Neural cell (in vitro differentiated cells): Measurements from ENCODE around the gene VASN. TPM values are rescaled to one million over a fixed set of nuclear protein-coding genes. Genes with fewer than 3 reads are reported as not detected.

Experiments
- H2AFZ ChIP-seq: fragments of 200-600, 300-800 bp; sonication (generic), shearing (Covaris generic); 2 replicates; pipeline ENCODE4 v1.6.0; 2014; ENCODE audit warnings: low read depth, mild to moderate bottlenecking, antibody characterized with exemption, low read length, moderate library complexity
- H3F3A ChIP-seq: fragments of 200-600 bp; shearing (Covaris generic); 2 replicates; pipeline ENCODE4 v1.6.1; 2016; ENCODE audit warnings: mild to moderate bottlenecking, moderate library complexity, mixed read lengths, antibody characterized with exemption, low read length; ENCODE audit not compliant: insufficient read depth, poor library complexity, severe bottlenecking
- H3K27ac ChIP-seq: fragments of 200-600, 300-800 bp; sonication (generic), shearing (Covaris generic); 2 replicates; pipeline ENCODE4 v1.5.1; 2014; ENCODE audit warnings: mild to moderate bottlenecking, low read length, moderate library complexity
- H3K27me3 ChIP-seq: fragments of 300-800, 200-600 bp; sonication (generic), shearing (Covaris generic); 2 replicates; pipeline ENCODE4 v1.6.0; 2014; ENCODE audit warnings: mild to moderate bottlenecking, low read depth, low read length, moderate library complexity; ENCODE audit not compliant: insufficient read depth
- H3K36me3 ChIP-seq: fragments of 300-800, 200-600 bp; sonication (generic), shearing (Covaris generic); 2 replicates; pipeline ENCODE4 v1.5.1; 2014; ENCODE audit warnings: mild to moderate bottlenecking, antibody characterized with exemption, low read length, moderate library complexity; ENCODE audit not compliant: insufficient read depth
- H3K4me2 ChIP-seq: fragments of 300-800, 200-600 bp; sonication (generic), shearing (Covaris generic); 2 replicates; pipeline ENCODE4 v1.6.0; 2014; ENCODE audit warnings: mild to moderate bottlenecking, low read length
- H3K4me3 ChIP-seq: fragments of 300-800, 200-600 bp; sonication (generic), shearing (Covaris generic); 2 replicates; pipeline ENCODE4 v1.5.1; 2014; ENCODE audit warnings: mild to moderate bottlenecking, low read length, moderate library complexity
- H3K79me2 ChIP-seq: fragments of 200-600 bp; shearing (Covaris generic); replicated peaks from 2 replicates; pipeline ENCODE4 v1.6.0; 2014; ENCODE audit warnings: mild to moderate bottlenecking, low read length, moderate library complexity; ENCODE audit not compliant: insufficient read depth
- H3K9ac ChIP-seq: fragments of 300-800, 200-600 bp; sonication (generic), shearing (Covaris generic); 2 replicates; pipeline ENCODE4 v1.6.1; 2016; ENCODE audit warnings: mild to moderate bottlenecking, low read length, mixed read lengths
- H3K9me2 ChIP-seq: fragments of 200-600 bp; shearing (Covaris generic); 2 replicates; pipeline ENCODE4 v1.6.1; 2016; ENCODE audit warnings: mild to moderate bottlenecking, low read length, mixed read lengths; ENCODE audit not compliant: insufficient read depth
- H3K9me3 ChIP-seq: fragments of 200-600, 300-800 bp; sonication (generic), shearing (Covaris generic); 2 replicates; pipeline ENCODE4 v1.6.1; 2016; ENCODE audit warnings: mild to moderate bottlenecking, mixed run types, low read length, moderate library complexity, mixed read lengths
- H4K20me1 ChIP-seq: fragments of 200-600 bp; shearing (Covaris generic); 2 replicates; pipeline ENCODE4 v1.6.1; 2016; ENCODE audit warnings: mild to moderate bottlenecking, mixed run types; ENCODE audit not compliant: insufficient read depth
- CTCF ChIP-seq: fragments of 450-650 bp; IDR thresholded peaks from 2 replicates; pipeline ENCODE4 v1.5.1; 2014; ENCODE audit warnings: antibody characterized with exemption, mild to moderate bottlenecking, moderate library complexity; ENCODE audit not compliant: poor library complexity, severe bottlenecking
- EP300 ChIP-seq: fragments of 450-650 bp; conservative IDR thresholded peaks from 2 replicates; pipeline ENCODE4 v1.6.1; 2014; ENCODE audit warnings: antibody characterized with exemption, mild to moderate bottlenecking, moderate library complexity; ENCODE audit not compliant: poor library complexity, severe bottlenecking
- EZH2 ChIP-seq: fragments of 200-600, 300-800 bp; shearing (Covaris generic), sonication (generic); IDR thresholded peaks from 2 replicates; pipeline ENCODE4 v1.6.1; 2014; ENCODE audit warnings: antibody characterized with exemption, low read length, borderline replicate concordance, mild to moderate bottlenecking; ENCODE audit not compliant: insufficient read depth, poor library complexity, severe bottlenecking
- MXI1 ChIP-seq: fragments of 450-650 bp; conservative IDR thresholded peaks from 2 replicates; pipeline ENCODE4 v1.6.1; 2014; ENCODE audit warnings: antibody characterized with exemption, mild to moderate bottlenecking; ENCODE audit not compliant: poor library complexity, severe bottlenecking
- POLR2AphosphoS5 ChIP-seq: IDR thresholded peaks from 2 replicates; pipeline ENCODE4 v1.6.1; 2012
- RAD21 ChIP-seq: fragments of 450-650 bp; conservative IDR thresholded peaks from 2 replicates; pipeline ENCODE4 v1.6.1; 2014; ENCODE audit warnings: antibody characterized with exemption, mild to moderate bottlenecking, moderate library complexity
- REST ChIP-seq: IDR thresholded peaks from 2 replicates; pipeline ENCODE4 v1.6.1; 2012; ENCODE audit warnings: borderline replicate concordance
- SMC3 ChIP-seq: fragments of 450-650 bp; conservative IDR thresholded peaks from 2 replicates; pipeline ENCODE4 v1.6.1; 2014; ENCODE audit warnings: antibody characterized with exemption, mild to moderate bottlenecking, moderate library complexity; ENCODE audit not compliant: poor library complexity
- TAF1 ChIP-seq: IDR thresholded peaks from 2 replicates; pipeline ENCODE4 v1.6.1; 2012; ENCODE audit warnings: low read depth
- polyA plus RNA-seq: library from polyadenylated mRNA; depleted of rRNA; stranded (reverse); fragments of >200 nt; gene quantifications from 2 replicates; pipeline ENCODE4 v1.2.3, GENCODE V29; 2014

Gene VASN
- polyA plus RNA-seq, 1 donor from 2014 or later = 0.57 TPM

GRCh38 chr16:4408323-4408690, 36.7 kb downstream of the VASN start:
- Histone ChIP-seq H3K9me3 (no peaks in the 10 kb centered on the region), H3K36me3 (no peaks in the 10 kb centered on the region), H3K4me2 (no peak overlapping the region), H3K79me2 (no peaks in the 10 kb centered on the region), H3K27ac (no peak overlapping the region), H3F3A (no peaks in the 10 kb centered on the region), H4K20me1 (no peaks in the 10 kb centered on the region), H3K27me3 (no peaks in the 10 kb centered on the region), H3K9ac (no peak overlapping the region), H2AFZ (no peak overlapping the region), H3K9me2 (no peaks in the 10 kb centered on the region), H3K4me3 (no peak overlapping the region)
- no peak for TF ChIP-seq CTCF
- TF ChIP-seq EP300 = no peak
- TF ChIP-seq RAD21 = no peak
- TF ChIP-seq REST = no peak
- TF ChIP-seq SMC3 = no peak
- no peak for TF ChIP-seq EZH2
- no peak for TF ChIP-seq TAF1
- TF ChIP-seq POLR2AphosphoS5 = no peak
- TF ChIP-seq MXI1 = no peak

GRCh38 chr16:4409081-4409932, 37.7 kb downstream of the VASN start:
- H3K36me3 ChIP-seq = no peaks in the 10 kb centered on the region
- H3K27me3 ChIP-seq = no peaks in the 10 kb centered on the region
- no peaks in the 10 kb centered on the region for H3K9me3 ChIP-seq
- H4K20me1 ChIP-seq = no peaks in the 10 kb centered on the region
- peaks cover under 1% of the 10 kb centered on the region for H3K79me2 ChIP-seq
- TF ChIP-seq MXI1 = no peak
- no peak for TF ChIP-seq REST
- TF ChIP-seq EZH2 = no peak
- H2AFZ ChIP-seq = no peak overlapping the region
- no peak overlapping the region for H3K4me3 ChIP-seq
- no peak overlapping the region for H3K9ac ChIP-seq
- H3K27ac ChIP-seq = no peak overlapping the region
- no peaks in the 10 kb centered on the region for H3F3A ChIP-seq
- no peaks in the 10 kb centered on the region for H3K9me2 ChIP-seq
- no peak overlapping the region for H3K4me2 ChIP-seq
